ENCODE data around the gene CCR2.
"Not testable (repeated sequence)": the region's sequence is repeated elsewhere in the genome, so short reads cannot be mapped to it uniquely, and the experiment has no call there.

Gene CCR2

DNA sequence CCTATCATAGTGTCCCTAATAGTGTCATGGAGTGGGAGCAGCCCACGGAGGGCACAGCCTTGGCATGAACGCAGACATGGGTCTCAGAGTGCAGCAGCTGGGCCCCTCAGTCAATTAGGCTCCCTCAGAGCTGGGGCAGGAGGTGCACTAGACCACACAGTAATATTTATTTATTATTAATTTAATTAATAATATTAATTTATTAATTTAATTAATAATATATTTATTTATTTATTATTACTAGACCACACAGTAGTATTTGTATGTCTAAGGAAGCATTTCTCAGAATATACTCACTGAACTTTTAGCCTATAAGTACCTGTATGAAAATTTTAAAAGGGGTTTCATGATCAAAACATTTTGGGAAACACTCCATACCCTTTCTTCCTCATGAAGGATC lies 47.7 kb downstream of the CCR2 start:
- H3K4me3 ChIP-seq (ENCODE audit: low read depth, low read length): no peak overlapping the region
- TF ChIP-seq POLR2A (IDR thresholded peaks at IDR 0.05; ENCODE audit: extremely low read depth, insufficient read length) (no peak), MYC (IDR thresholded peaks at IDR 0.05; ENCODE audit: low read depth, low read length) (no peak)
- TF ChIP-seq, protein P1, sequence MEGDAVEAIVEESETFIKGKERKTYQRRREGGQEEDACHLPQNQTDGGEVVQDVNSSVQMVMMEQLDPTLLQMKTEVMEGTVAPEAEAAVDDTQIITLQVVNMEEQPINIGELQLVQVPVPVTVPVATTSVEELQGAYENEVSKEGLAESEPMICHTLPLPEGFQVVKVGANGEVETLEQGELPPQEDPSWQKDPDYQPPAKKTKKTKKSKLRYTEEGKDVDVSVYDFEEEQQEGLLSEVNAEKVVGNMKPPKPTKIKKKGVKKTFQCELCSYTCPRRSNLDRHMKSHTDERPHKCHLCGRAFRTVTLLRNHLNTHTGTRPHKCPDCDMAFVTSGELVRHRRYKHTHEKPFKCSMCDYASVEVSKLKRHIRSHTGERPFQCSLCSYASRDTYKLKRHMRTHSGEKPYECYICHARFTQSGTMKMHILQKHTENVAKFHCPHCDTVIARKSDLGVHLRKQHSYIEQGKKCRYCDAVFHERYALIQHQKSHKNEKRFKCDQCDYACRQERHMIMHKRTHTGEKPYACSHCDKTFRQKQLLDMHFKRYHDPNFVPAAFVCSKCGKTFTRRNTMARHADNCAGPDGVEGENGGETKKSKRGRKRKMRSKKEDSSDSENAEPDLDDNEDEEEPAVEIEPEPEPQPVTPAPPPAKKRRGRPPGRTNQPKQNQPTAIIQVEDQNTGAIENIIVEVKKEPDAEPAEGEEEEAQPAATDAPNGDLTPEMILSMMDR (IDR thresholded peaks at IDR 0.05; ENCODE audit: low read depth, low read length): no peak
- TF ChIP-seq, protein P2, sequence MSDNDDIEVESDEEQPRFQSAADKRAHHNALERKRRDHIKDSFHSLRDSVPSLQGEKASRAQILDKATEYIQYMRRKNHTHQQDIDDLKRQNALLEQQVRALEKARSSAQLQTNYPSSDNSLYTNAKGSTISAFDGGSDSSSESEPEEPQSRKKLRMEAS (IDR thresholded peaks at IDR 0.05; ENCODE audit: low read depth, low read length): no peak
- no peak for DNase-seq (ENCODE audit: low read depth)

DNA sequence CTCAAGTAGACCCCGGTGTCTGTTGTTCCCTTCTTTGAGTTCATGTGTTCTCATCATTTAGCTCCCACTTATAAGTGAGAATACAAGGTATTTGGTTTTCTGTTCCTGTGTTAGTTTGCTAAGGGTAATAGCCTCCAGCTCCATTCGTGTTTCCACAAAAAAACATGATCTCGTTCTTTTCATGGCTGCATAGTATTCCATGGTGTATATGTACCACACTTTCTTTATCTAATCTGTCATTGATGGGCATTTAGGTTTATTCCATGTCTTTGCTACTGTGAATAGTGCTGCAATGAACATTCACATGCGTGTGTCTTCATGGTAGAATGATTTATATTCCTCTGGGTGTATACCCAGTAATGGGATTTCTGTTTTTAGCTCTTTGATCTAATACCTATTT lies 49.0 kb downstream of the CCR2 start:
- DNase-seq (ENCODE audit: low read depth); H3K4me3 ChIP-seq (ENCODE audit: low read depth, low read length): not testable (repeated sequence)

DNA sequence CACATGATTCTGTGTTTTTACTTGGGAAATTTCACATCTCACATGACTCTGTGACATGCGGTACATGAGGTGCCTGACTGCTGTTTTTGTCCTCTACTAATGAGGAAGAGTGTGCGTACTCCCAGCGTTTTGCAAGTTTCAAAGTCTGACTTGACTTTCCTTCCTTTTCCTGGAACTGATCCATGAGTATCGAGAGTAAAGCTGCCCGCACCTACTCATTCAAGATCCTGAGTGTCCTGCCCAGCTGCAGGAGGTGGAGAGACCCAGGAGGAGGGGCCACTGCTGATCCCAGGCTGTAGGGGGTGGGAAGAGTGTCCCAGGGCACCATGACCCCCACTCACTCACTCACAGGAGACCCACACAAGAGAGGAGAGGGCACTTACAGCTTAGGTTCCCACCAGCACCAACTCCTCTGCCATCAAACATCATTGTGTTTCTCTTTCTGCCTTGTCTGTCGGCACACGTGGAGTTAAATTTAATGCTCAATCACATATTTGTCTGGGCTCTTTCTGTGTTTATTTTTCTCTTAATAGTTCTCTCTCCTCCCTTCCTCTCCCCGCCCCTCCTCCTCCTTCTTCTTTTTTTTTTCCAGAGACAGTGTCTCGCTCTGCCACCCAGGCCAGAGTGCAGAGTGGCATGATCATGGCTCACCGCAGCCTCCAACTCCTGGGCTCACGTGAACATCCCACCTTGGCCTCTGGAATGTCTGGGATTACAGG lies 51.5 kb downstream of the CCR2 start:
- no peak overlapping the region for H3K4me3 ChIP-seq (ENCODE audit: low read depth, low read length)
- TF ChIP-seq MYC (IDR thresholded peaks at IDR 0.05; ENCODE audit: low read depth, low read length) (no peak), POLR2A (IDR thresholded peaks at IDR 0.05; ENCODE audit: extremely low read depth, insufficient read length) (no peak)
- TF ChIP-seq, protein P1 (IDR thresholded peaks at IDR 0.05; ENCODE audit: low read depth, low read length): no peak
- TF ChIP-seq, protein P2 (IDR thresholded peaks at IDR 0.05; ENCODE audit: low read depth, low read length): no peak
- DNase-seq (ENCODE audit: low read depth): no peak

DNA sequence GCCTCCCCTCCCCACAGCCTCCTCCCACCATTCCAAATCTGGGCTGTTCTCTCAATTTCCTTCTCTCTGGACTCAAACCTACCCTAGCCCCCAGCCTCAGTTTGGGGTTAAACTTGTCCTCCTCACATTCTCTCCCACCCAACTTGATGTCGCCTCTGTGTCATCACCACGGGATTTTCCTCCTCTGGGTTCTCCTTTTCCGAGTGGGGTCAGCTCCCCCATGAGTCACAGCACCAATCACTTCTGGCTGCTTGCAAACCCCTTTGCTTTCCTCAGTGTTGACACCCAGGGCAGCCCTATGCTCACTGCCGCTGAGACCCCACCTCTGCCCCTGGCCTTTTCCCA lies 52.5 kb downstream of the CCR2 start:
- peak; percentile 42 for DNase-seq (ENCODE audit: low read depth)
- TF ChIP-seq, protein P2 (IDR thresholded peaks at IDR 0.05; ENCODE audit: low read depth, low read length): no peak
- TF ChIP-seq MYC (IDR thresholded peaks at IDR 0.05; ENCODE audit: low read depth, low read length): no peak
- TF ChIP-seq, protein P1 (IDR thresholded peaks at IDR 0.05; ENCODE audit: low read depth, low read length): no peak
- no peak for TF ChIP-seq POLR2A (IDR thresholded peaks at IDR 0.05; ENCODE audit: extremely low read depth, insufficient read length)
- H3K4me3 ChIP-seq (ENCODE audit: low read depth, low read length): no peak overlapping the region

DNA sequence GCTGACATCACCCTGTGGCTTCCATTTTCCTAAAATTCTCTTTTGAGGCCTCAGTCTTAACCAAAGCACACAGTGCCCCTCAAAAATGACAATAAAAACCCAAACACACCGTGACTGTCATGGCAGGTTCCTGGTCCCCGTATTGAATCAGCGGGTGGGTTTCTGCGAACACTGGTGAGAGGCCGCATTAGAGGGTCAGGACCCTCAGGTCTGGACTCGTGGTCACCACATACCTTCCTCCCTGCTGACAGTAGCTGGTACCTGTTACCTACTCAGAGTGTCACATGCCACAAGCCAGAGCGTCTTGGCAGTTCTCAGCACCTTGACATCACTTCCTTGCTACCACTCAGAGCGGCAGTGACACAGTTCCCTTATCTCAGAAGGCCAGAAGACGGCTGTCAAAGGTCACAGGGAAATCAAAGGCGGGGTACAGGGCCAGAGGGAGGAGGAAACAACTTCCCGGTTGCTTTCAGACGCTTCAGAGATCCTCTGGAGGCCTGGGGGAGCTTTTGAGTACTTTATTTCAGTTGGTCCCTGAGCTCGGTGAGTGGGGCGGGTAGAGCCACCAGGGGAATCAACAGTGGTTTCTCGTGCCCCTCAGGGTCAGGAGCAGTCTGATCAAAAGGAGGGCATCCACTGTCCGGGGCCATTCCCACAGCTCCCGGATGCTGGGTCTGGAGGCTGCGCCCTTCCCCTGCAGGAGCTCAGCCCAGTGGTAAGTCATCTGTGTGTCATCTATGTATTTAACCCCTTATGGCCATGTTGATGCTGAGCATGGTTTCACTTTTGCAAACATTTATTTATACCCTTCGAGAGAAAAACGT lies 53.1 kb downstream of the CCR2 start, which contains the start of the genes CCR5AS and CCRL2:
Gene CCR5AS (minus strand): TSS at position 279 of the 824 bp plus-strand sequence.
Gene CCRL2 (plus strand): TSS at position 472 of the 824 bp plus-strand sequence. CDS start 821 bp downstream, outside the sequence.
- DNase-seq (ENCODE audit: low read depth): peak; percentile 85
- TF ChIP-seq MYC (IDR thresholded peaks at IDR 0.05; ENCODE audit: low read depth, low read length): 0 out of 2 replicates have a peak, but pooled peaks have one; percentile 56
- no peak for TF ChIP-seq POLR2A (IDR thresholded peaks at IDR 0.05; ENCODE audit: extremely low read depth, insufficient read length)
- TF ChIP-seq, protein P2 (IDR thresholded peaks at IDR 0.05; ENCODE audit: low read depth, low read length): peak; percentile 51
- TF ChIP-seq, protein P1 (IDR thresholded peaks at IDR 0.05; ENCODE audit: low read depth, low read length): no peak
- peak within 1 kb of the TSS; percentile 6 for H3K4me3 ChIP-seq (ENCODE audit: low read depth, low read length)

DNA sequence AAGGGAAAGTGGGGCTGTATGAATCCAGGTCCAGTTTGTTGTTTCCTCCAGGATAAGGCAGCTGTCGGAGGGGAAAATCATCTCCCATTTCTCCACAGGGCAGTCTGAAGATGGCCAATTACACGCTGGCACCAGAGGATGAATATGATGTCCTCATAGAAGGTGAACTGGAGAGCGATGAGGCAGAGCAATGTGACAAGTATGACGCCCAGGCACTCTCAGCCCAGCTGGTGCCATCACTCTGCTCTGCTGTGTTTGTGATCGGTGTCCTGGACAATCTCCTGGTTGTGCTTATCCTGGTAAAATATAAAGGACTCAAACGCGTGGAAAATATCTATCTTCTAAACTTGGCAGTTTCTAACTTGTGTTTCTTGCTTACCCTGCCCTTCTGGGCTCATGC lies 54.1 kb downstream of the CCR2 start:
- no peak for DNase-seq (ENCODE audit: low read depth)
- peak overlapping the region; percentile 6 for H3K4me3 ChIP-seq (ENCODE audit: low read depth, low read length)
- TF ChIP-seq, protein P1 (IDR thresholded peaks at IDR 0.05; ENCODE audit: low read depth, low read length): no peak
- TF ChIP-seq, protein P2 (IDR thresholded peaks at IDR 0.05; ENCODE audit: low read depth, low read length): no peak
- TF ChIP-seq MYC (IDR thresholded peaks at IDR 0.05; ENCODE audit: low read depth, low read length): no peak
- TF ChIP-seq POLR2A (IDR thresholded peaks at IDR 0.05; ENCODE audit: extremely low read depth, insufficient read length): no peak
